Endothelial cell of umbilical vein (primary cell): ENCODE data around the gene SSBP3. TPM values are rescaled to one million over a fixed set of nuclear protein-coding genes. Genes with fewer than 3 reads are reported as not detected.

ENCODE experiments used
- Bru-seq: library from RNA; stranded (reverse); fragments of 400-500 nt; gene quantifications from one replicate; lab custom pipeline; 2021; lab: Mats Ljungman, UMichigan
- BruChase-seq, 2 experiments: library from RNA; stranded (reverse); fragments of 400-500 nt; gene quantifications; one replicate each; lab custom pipeline; 2021; lab: Mats Ljungman, UMichigan
- BruUV-seq: library from RNA; stranded (reverse); fragments of 400-500 nt; replicated peaks from 2 replicates; lab custom pipeline; 2021; lab: Mats Ljungman, UMichigan
- CTCF ChIA-PET: fragments of 300-600, 350-600 bp; sonication (Branson Sonifier 250); formaldehyde crosslinking; loops from one replicate; lab custom pipeline; 2021; ENCODE audit warnings: antibody characterized with exemption, inconsistent platforms; lab: Charles Lee
- POLR2A ChIA-PET: fragments of 300-600, 350-600 bp; sonication (Branson Sonifier 250); formaldehyde crosslinking; loops from one replicate; lab custom pipeline; 2021; ENCODE audit warnings: antibody characterized with exemption, inconsistent platforms; lab: Charles Lee
- DNase-seq: peaks from one replicate; pipeline ENCODE4 v3.0.0-alpha.2; 2011; ENCODE audit warnings: low read depth, low spot score
- FAIRE-seq: peaks from 2 replicates; lab custom pipeline; 2011; peaks lifted over from hg19 to GRCh38; lab: Jason Lieb, UNC
- H2AFZ ChIP-seq: 2 replicates; pipeline ENCODE4 v1.6.0; 2012; ENCODE audit warnings: low read depth, low read length, control low read depth, inconsistent platforms
- H3K27ac ChIP-seq: 2 replicates; pipeline ENCODE4 v1.5.1; 2011; ENCODE audit warnings: low read depth, mild to moderate bottlenecking, control low read depth, low read length, moderate library complexity; ENCODE audit not compliant: insufficient read depth
- H3K27me3 ChIP-seq, 2 experiments: 2 replicates each; pipeline versions ENCODE4 v1.6.0 to v1.6.1; 2011; ENCODE audit warnings: low read length in 2 of 2, mixed read lengths in 1 of 2; ENCODE audit not compliant: control insufficient read depth in 2 of 2, insufficient read depth in 2 of 2
- H3K36me3 ChIP-seq, 2 experiments: 2 replicates in 1 of 2; 3 replicates in 1 of 2; pipeline ENCODE4 v1.5.1; 2011; ENCODE audit warnings: low read length in 2 of 2, mild to moderate bottlenecking in 1 of 2, moderate library complexity in 1 of 2; ENCODE audit not compliant: control insufficient read depth in 2 of 2, insufficient read depth in 2 of 2; ENCODE audit errors: extremely low read depth in 1 of 2
- H3K4me1 ChIP-seq: 3 replicates; pipeline ENCODE4 v1.5.1; 2011; ENCODE audit warnings: mild to moderate bottlenecking, low read length; ENCODE audit not compliant: control insufficient read depth, insufficient read depth; ENCODE audit errors: extremely low read depth
- H3K4me2 ChIP-seq: 2 replicates; pipeline ENCODE4 v1.6.1; 2011; ENCODE audit warnings: low read length, control low read depth, mixed read lengths; ENCODE audit not compliant: insufficient read depth
- H3K4me3 ChIP-seq, 3 experiments: fragments of 200-600 bp in 1 of 3; sonication (generic), shearing (Covaris generic) in 1 of 3; replicated peaks in 1 of 3; 2 replicates each; pipeline ENCODE4 v1.5.1; 2011 to 2016; ENCODE audit warnings: control low read depth in 3 of 3, low read length in 3 of 3, mild to moderate bottlenecking in 2 of 3, inconsistent platforms in 1 of 3, low read depth in 1 of 3, moderate library complexity in 1 of 3; ENCODE audit not compliant: insufficient read depth in 1 of 3
- H3K79me2 ChIP-seq: 2 replicates; pipeline ENCODE4 v1.6.0; 2012; ENCODE audit warnings: low read length, inconsistent platforms; ENCODE audit not compliant: control insufficient read depth, insufficient read depth
- H3K9ac ChIP-seq: replicated peaks from 2 replicates; pipeline ENCODE3; 2011; ENCODE audit warnings: low read length, control low read depth; ENCODE audit not compliant: insufficient read depth; ENCODE audit errors: extremely low read depth
- H3K9me1 ChIP-seq: replicated peaks from 3 replicates; pipeline ENCODE4 v1.6.0; 2011; ENCODE audit warnings: mild to moderate bottlenecking, low read length; ENCODE audit not compliant: control insufficient read depth, insufficient read depth; ENCODE audit errors: extremely low read depth
- H3K9me3 ChIP-seq: replicated peaks from 2 replicates; pipeline ENCODE4 v1.5.1; 2012; ENCODE audit warnings: low read length, inconsistent platforms; ENCODE audit not compliant: control insufficient read depth, insufficient read depth
- H4K20me1 ChIP-seq: replicated peaks from 2 replicates; pipeline ENCODE3; 2011; ENCODE audit warnings: mild to moderate bottlenecking, low read length; ENCODE audit not compliant: control insufficient read depth, insufficient read depth; ENCODE audit errors: extremely low read depth
- EZH2 ChIP-seq: IDR thresholded peaks from 2 replicates; pipeline ENCODE4 v1.6.1; 2012; ENCODE audit warnings: borderline replicate concordance, low read depth, mild to moderate bottlenecking, moderate library complexity, low read length, inconsistent platforms; ENCODE audit not compliant: severe bottlenecking
- POLR2AphosphoS5 ChIP-seq: IDR thresholded peaks from 2 replicates; pipeline ENCODE4 v1.6.1; 2012; ENCODE audit warnings: low read depth, mild to moderate bottlenecking, control low read depth, low read length, moderate library complexity; ENCODE audit not compliant: insufficient read depth
- dilution Hi-C: fragments of 300-500 bp; cut with MboI; formaldehyde crosslinking; loops from one replicate; pipeline ENCODE4 v1.15.0; 2019; ENCODE audit warnings: low sequenced_read_pairs; ENCODE audit not compliant: extremely low pct_ligation_motif_present
- intact Hi-C: fragments of 100-400 bp; cut with micrococcal nuclease; formaldehyde crosslinking; loops from one replicate; pipeline ENCODE4 v1.10.0; 2022
- long read RNA-seq: library from polyadenylated mRNA; stranded (forward); transcript quantifications from one replicate; pipeline ENCODE4 v2.0.0, GENCODE V29; 2021
- polyA minus RNA-seq, 3 experiments: library from RNA; depleted of rRNA, polyadenylated mRNA; stranded (reverse); fragments of >200 nt; gene quantifications; 1 replicate in 1 of 3; 2 replicates in 2 of 3; pipeline ENCODE4 v1.2.3, GENCODE V29; 2011
- polyA plus RNA-seq, 4 experiments: library from polyadenylated mRNA; depleted of rRNA in 3 of 4; stranded (reverse) in 3 of 4; unstranded in 1 of 4; fragments of >200 nt; gene quantifications; 2 replicates each; pipeline versions ENCODE4 v1.2.1 to v1.2.3, GENCODE V29; 2011 to 2012; ENCODE audit warnings: missing spikeins in 1 of 4
- total RNA-seq: library from RNA; stranded (reverse); gene quantifications from 2 replicates; pipeline ENCODE4 v1.2.3, GENCODE V29; 2021
- TF ChIP-seq, protein P1 (sequence below), 2 donors: IDR thresholded peaks; 1 replicate in 1 of 2; 2 replicates in 1 of 2; pipeline ENCODE4 v1.5.1; 2011; ENCODE audit warnings: low read length in 2 of 2, mild to moderate bottlenecking in 2 of 2, moderate library complexity in 2 of 2, control low read depth in 1 of 2, inconsistent platforms in 1 of 2, low read depth in 1 of 2; ENCODE audit not compliant: insufficient read depth in 1 of 2; ENCODE audit errors: extremely low read depth in 1 of 2

The SSBP3 gene
- 49.5 and 59.4 TPM in 2 replicates for total RNA-seq
- 44.9 and 46.1 TPM in 2 replicates for polyA plus RNA-seq
- polyA plus RNA-seq (2011; cell fraction: cytosol; rRNA removed): 51.0 and 51.5 TPM in 2 replicates
- 40.7 and 41.0 TPM in 2 replicates for polyA plus RNA-seq (2011; cell fraction: nucleus; rRNA removed)
- polyA plus RNA-seq (2012): 69.6 and 71.8 TPM in 2 replicates
- polyA minus RNA-seq: 24.9 and 28.2 TPM in 2 replicates
- polyA minus RNA-seq (2011; cell fraction: cytosol; rRNA and poly(A)+ RNA removed): 14.7 TPM
- 24.8 and 27.8 TPM in 2 replicates for polyA minus RNA-seq (2011; cell fraction: nucleus; rRNA and poly(A)+ RNA removed)
- percentile 71 among the genes with signal in this experiment for Bru-seq, nascent RNA
- percentile 70 among the genes with signal in this experiment for BruChase-seq, experiment 1, labeled RNA remaining after a 6-hour chase
- BruChase-seq, experiment 2, labeled RNA remaining after a 2-hour chase: percentile 68 among the genes with signal in this experiment
- long read RNA-seq, transcript SSBP3-203 (17 exons, 1,578 nt): major isoform, 6 of 46 reads
- long read RNA-seq, partial matches to known transcripts: 14 of 46 reads
- long read RNA-seq, other reads (novel, unspliced or antisense): 22 of 46 reads

DNA sequence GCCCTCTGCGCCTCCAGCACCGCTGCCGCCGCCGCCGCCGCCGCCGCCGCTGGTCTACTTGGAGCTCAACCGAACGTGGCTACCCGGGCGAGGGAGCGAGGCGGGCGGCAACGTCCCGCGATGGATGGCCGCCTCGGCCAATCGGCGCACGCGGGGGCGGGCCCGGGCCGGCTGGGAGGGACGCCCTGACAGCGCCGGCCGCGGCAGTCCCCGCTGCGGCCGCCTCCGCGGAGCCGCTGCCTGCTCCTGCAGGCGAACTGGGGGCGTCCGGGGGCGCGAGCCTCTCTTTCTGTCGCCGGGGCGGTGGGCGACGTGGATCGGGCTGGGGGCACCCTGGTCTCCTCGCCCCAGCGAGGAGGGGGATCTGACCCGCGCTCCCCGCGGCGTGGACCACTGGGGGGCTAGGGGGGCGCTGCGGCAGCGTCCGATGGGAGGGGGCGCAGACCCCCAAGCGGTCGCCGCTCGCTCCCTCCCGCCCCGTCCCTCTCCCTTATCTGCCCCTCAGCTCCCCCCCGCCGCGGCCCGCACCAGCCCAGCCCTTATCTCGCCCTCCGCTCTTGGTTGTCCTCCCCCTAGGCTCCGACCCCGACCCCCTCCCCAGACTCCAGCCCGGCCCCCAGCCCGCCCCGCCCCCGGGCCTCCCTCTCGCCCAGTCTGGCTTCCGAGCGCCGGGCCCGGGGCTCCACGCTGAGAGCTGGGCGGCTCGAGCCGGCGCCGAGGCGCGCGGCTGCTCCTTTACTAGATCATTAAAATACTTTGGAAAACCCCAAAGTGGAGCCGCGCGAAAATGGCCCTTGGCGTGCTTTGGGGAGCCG lies at the start of gene SSBP3:
Gene SSBP3 (minus strand): TSS at position 56 of the 815 bp plus-strand sequence.
- peak within 1 kb of the TSS; percentile 71 to 85 (median 80) for H3K4me3 ChIP-seq
- H3K27me3 ChIP-seq: no peaks in the 10 kb centered on the region
- H3K79me2 ChIP-seq: peaks cover 36% of the 10 kb centered on the region
- BruUV-seq: no TSS peak
- peak within 1 kb of the TSS; percentile 56 for H3K9ac ChIP-seq
- H3K9me3 ChIP-seq: no peaks in the 10 kb centered on the region
- H4K20me1 ChIP-seq: no peaks in the 10 kb centered on the region
- peaks cover 3 to 4% of the 10 kb centered on the region in 2 experiments for H3K36me3 ChIP-seq
- ChIA-PET POLR2A (interaction anchor here (0.8 to 1.4 kb wide), 3 partner anchors 83 to 461 kb away, joined by 3 to 7 read pairs (median 4); no protein-coding TSS in a partner anchor), CTCF (interaction anchor here (0.6 to 2.6 kb wide), 23 partner anchors 10 to 858 kb away, joined by 3 to 109 read pairs (median 3); no protein-coding TSS in a partner anchor)
- H3K4me2 ChIP-seq: peak within 1 kb of the TSS; percentile 96
- TF ChIP-seq EZH2 (no peak), POLR2AphosphoS5 (peak; percentile 19)
- TF ChIP-seq, protein P1, sequence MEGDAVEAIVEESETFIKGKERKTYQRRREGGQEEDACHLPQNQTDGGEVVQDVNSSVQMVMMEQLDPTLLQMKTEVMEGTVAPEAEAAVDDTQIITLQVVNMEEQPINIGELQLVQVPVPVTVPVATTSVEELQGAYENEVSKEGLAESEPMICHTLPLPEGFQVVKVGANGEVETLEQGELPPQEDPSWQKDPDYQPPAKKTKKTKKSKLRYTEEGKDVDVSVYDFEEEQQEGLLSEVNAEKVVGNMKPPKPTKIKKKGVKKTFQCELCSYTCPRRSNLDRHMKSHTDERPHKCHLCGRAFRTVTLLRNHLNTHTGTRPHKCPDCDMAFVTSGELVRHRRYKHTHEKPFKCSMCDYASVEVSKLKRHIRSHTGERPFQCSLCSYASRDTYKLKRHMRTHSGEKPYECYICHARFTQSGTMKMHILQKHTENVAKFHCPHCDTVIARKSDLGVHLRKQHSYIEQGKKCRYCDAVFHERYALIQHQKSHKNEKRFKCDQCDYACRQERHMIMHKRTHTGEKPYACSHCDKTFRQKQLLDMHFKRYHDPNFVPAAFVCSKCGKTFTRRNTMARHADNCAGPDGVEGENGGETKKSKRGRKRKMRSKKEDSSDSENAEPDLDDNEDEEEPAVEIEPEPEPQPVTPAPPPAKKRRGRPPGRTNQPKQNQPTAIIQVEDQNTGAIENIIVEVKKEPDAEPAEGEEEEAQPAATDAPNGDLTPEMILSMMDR (IDR thresholded peaks at IDR 0.05; ENCODE audit: extremely low read depth in 1 of 2, insufficient read depth in 1 of 2, low read depth in 1 of 2, low read length in 2 of 2): peak in 1 of 2 donors; percentile 6
- H3K4me1 ChIP-seq: peaks cover 41% of the 10 kb centered on the region
- H2AFZ ChIP-seq: peak within 1 kb of the TSS; percentile 89
- intact Hi-C loops (loop anchor here (1.0 to 10.0 kb wide), 8 partner anchors 82 to 354 kb away; partner anchors contain the start of genes CYB5RL, MRPL37, TCEANC2 and TMEM59), dilution Hi-C loops (no loop called here)
- no peaks in the 10 kb centered on the region for H3K9me1 ChIP-seq
- H3K27ac ChIP-seq: peak within 1 kb of the TSS; percentile 61
- DNase-seq (peak; percentile 95), FAIRE-seq (peak; percentile 47)
